SK-N-SH (cell line): Measurements from ENCODE around the gene NADSYN1. TPM values are rescaled to one million over a fixed set of nuclear protein-coding genes. Genes with fewer than 3 reads are reported as not detected.

Source experiments
- CTCF ChIA-PET: fragments of 300-600, 350-600 bp; formaldehyde crosslinking; extraction: SDS; loops from one replicate; lab custom pipeline; 2021; lab: Yijun Ruan, JAX
- POLR2A ChIA-PET: fragments of 350-600 bp; sonication (Branson Sonifier 250); formaldehyde crosslinking; extraction: SDS; loops from one replicate; lab custom pipeline; 2020; ENCODE audit warnings: antibody characterized with exemption, inconsistent platforms; lab: Yijun Ruan, JAX
- DNase-seq: peaks from one replicate; pipeline ENCODE4 v3.0.0; 2012
- H2AFZ ChIP-seq: fragments of 200-600 bp; sonication (generic); 2 replicates; pipeline ENCODE4 v1.8.1; 2016; ENCODE audit warnings: antibody characterized with exemption, mild to moderate bottlenecking, low read depth
- H3F3A ChIP-seq: fragments of 200-600 bp; sonication (generic); replicated peaks from 2 replicates; pipeline ENCODE3; 2016; ENCODE audit warnings: antibody characterized with exemption, mild to moderate bottlenecking; ENCODE audit not compliant: insufficient read depth
- H3K27ac ChIP-seq, 2 experiments: fragments of 200-500 bp in 1 of 2; fragments of 200-600 bp in 1 of 2; sonication (Bioruptor generic) in 1 of 2; sonication (generic), shearing (Covaris generic) in 1 of 2; 2 replicates each; pipeline versions ENCODE4 v1.5.1 to v1.6.1; 2014 to 2016; ENCODE audit warnings: low read depth in 2 of 2, inconsistent platforms in 1 of 2, low read length in 1 of 2, mild to moderate bottlenecking in 1 of 2, mixed read lengths in 1 of 2
- H3K27me3 ChIP-seq: fragments of 200-600 bp; sonication (generic), shearing (Covaris generic); 2 replicates; pipeline ENCODE4 v1.6.1; 2016; ENCODE audit warnings: mixed run types; ENCODE audit not compliant: insufficient read depth
- H3K36me3 ChIP-seq, 2 experiments: fragments of 200-500 bp in 1 of 2; fragments of 200-600 bp in 1 of 2; sonication (Bioruptor generic) in 1 of 2; sonication (generic) in 1 of 2; replicated peaks in 1 of 2; 2 replicates each; pipeline versions ENCODE3 to v1.5.1; 2014 to 2016; ENCODE audit warnings: low read length in 1 of 2, mild to moderate bottlenecking in 1 of 2; ENCODE audit not compliant: insufficient read depth in 2 of 2, control insufficient read depth in 1 of 2
- H3K4me1 ChIP-seq, 2 experiments: fragments of 200-500 bp in 1 of 2; fragments of 200-600 bp in 1 of 2; sonication (Bioruptor generic) in 1 of 2; sonication (generic), shearing (Covaris generic) in 1 of 2; 2 replicates each; pipeline versions ENCODE4 v1.5.1 to v1.6.1; 2014 to 2016; ENCODE audit warnings: low read depth in 1 of 2, low read length in 1 of 2, mixed run types in 1 of 2; ENCODE audit not compliant: insufficient read depth in 2 of 2, control insufficient read depth in 1 of 2
- H3K4me2 ChIP-seq: fragments of 200-600 bp; sonication (generic), shearing (Covaris generic); 2 replicates; pipeline ENCODE4 v1.6.1; 2017; ENCODE audit warnings: mixed run types
- H3K4me3 ChIP-seq, 2 experiments: fragments of 200-500 bp in 1 of 2; fragments of 200-600 bp in 1 of 2; sonication (Bioruptor generic) in 1 of 2; sonication (generic), shearing (Covaris generic) in 1 of 2; 2 replicates each; pipeline versions ENCODE4 v1.5.1 to v1.8.1; 2014 to 2016; ENCODE audit warnings: low read depth in 2 of 2, inconsistent platforms in 1 of 2, low read length in 1 of 2, mild to moderate bottlenecking in 1 of 2, mixed read lengths in 1 of 2, moderate library complexity in 1 of 2
- H3K79me2 ChIP-seq: fragments of 200-600 bp; sonication (generic); 2 replicates; pipeline ENCODE4 v1.8.1; 2017; ENCODE audit warnings: mild to moderate bottlenecking; ENCODE audit not compliant: insufficient read depth
- H3K9ac ChIP-seq: fragments of 200-600 bp; sonication (generic); 2 replicates; pipeline ENCODE4 v1.6.1; 2017; ENCODE audit warnings: mixed run types
- H3K9me2 ChIP-seq: fragments of 200-600 bp; sonication (generic); 2 replicates; pipeline ENCODE4 v1.6.1; 2017; ENCODE audit warnings: mixed run types
- H3K9me3 ChIP-seq: fragments of 200-600 bp; sonication (generic); 2 replicates; pipeline ENCODE4 v1.6.1; 2017; ENCODE audit warnings: mixed run types, mild to moderate bottlenecking, moderate library complexity
- H4K20me1 ChIP-seq: fragments of 200-600 bp; sonication (generic); 2 replicates; pipeline ENCODE4 v1.6.1; 2017; ENCODE audit warnings: mild to moderate bottlenecking, mixed run types; ENCODE audit not compliant: insufficient read depth
- CHD2 ChIP-seq: fragments of 150-350 bp; IDR thresholded peaks from 2 replicates; pipeline ENCODE4 v1.6.1; 2018; ENCODE audit warnings: low read length; ENCODE audit not compliant: partially characterized antibody
- CTCF ChIP-seq: fragments of 200-600 bp; sonication (generic); IDR thresholded peaks from 2 replicates; pipeline ENCODE4 v1.6.1; 2017; ENCODE audit warnings: antibody characterized with exemption, mild to moderate bottlenecking, moderate library complexity
- EZH2phosphoT487 ChIP-seq: fragments of 200-600 bp; sonication (generic); IDR thresholded peaks from 2 replicates; pipeline ENCODE4 v1.6.1; 2017; ENCODE audit warnings: low read depth, mixed run types, mild to moderate bottlenecking, antibody characterized with exemption, moderate library complexity, borderline replicate concordance
- FOSL2 ChIP-seq: IDR thresholded peaks from 2 replicates; pipeline ENCODE4 v1.4.0; 2012; ENCODE audit warnings: low read depth, mild to moderate bottlenecking, moderate library complexity, borderline replicate concordance
- FOXJ3 ChIP-seq: sonication (generic); formaldehyde crosslinking; IDR thresholded peaks from 2 replicates; pipeline ENCODE4 v1.5.1; 2020; ENCODE audit warnings: mild to moderate bottlenecking, missing genetic modification reagents
- FOXM1 ChIP-seq: IDR thresholded peaks from 2 replicates; pipeline ENCODE4 v1.4.0; 2012; ENCODE audit warnings: low read depth, mild to moderate bottlenecking
- GATA2 ChIP-seq: sonication (generic); formaldehyde crosslinking; IDR thresholded peaks from 2 replicates; pipeline ENCODE4 v1.5.0; 2020; ENCODE audit warnings: mild to moderate bottlenecking, missing genetic modification reagents
- JUND ChIP-seq: IDR thresholded peaks from 2 replicates; pipeline ENCODE4 v1.4.0; 2012
- MXI1 ChIP-seq: IDR thresholded peaks from 2 replicates; pipeline ENCODE4 v1.6.1; 2012; ENCODE audit warnings: mild to moderate bottlenecking, low read depth, low read length, improper control_type of control experiment
- NFIC ChIP-seq: IDR thresholded peaks from 2 replicates; pipeline ENCODE4 v1.4.0; 2012; ENCODE audit warnings: borderline replicate concordance
- PBX3 ChIP-seq: IDR thresholded peaks from 2 replicates; pipeline ENCODE4; 2012
- POLR2AphosphoS5 ChIP-seq: IDR thresholded peaks from 2 replicates; pipeline ENCODE4 v1.6.1; 2012; ENCODE audit warnings: low read depth, low read length
- RAD21 ChIP-seq: IDR thresholded peaks from 2 replicates; pipeline ENCODE4 v1.6.1; 2012; ENCODE audit warnings: mild to moderate bottlenecking, low read length
- RXRA ChIP-seq: IDR thresholded peaks from 2 replicates; pipeline ENCODE4 v1.4.0; 2012; ENCODE audit warnings: low read depth, mild to moderate bottlenecking, borderline replicate concordance
- SIN3A ChIP-seq: IDR thresholded peaks from 2 replicates; pipeline ENCODE4 v1.6.1; 2012; ENCODE audit warnings: low read depth, mild to moderate bottlenecking, low read length, moderate library complexity, borderline replicate concordance
- SMC3 ChIP-seq: IDR thresholded peaks from 2 replicates; pipeline ENCODE4 v1.6.1; 2012; ENCODE audit warnings: low read depth, low read length, improper control_type of control experiment
- TAF1 ChIP-seq: IDR thresholded peaks from 2 replicates; pipeline ENCODE4 v1.6.1; 2012; ENCODE audit warnings: low read depth, mild to moderate bottlenecking, low read length, moderate library complexity, borderline replicate concordance
- USF2 ChIP-seq: fragments of 150-350 bp; IDR thresholded peaks from 2 replicates; pipeline ENCODE4 v1.6.1; 2017; ENCODE audit warnings: antibody characterized with exemption, low read length, low read depth, borderline replicate concordance
- YY1 ChIP-seq: IDR thresholded peaks from 2 replicates; pipeline ENCODE4 v1.4.0; 2012; ENCODE audit warnings: low read depth, mild to moderate bottlenecking
- ZBTB33 ChIP-seq: IDR thresholded peaks from 2 replicates; pipeline ENCODE4 v1.4.0; 2012; ENCODE audit warnings: low read depth, borderline replicate concordance
- WGBS: methylation state at CpG from one replicate; pipeline ENCODE4 v1.1.6; 2017; ENCODE audit warnings: low lambda C conversion rate; 5-methylcytosine and 5-hydroxymethylcytosine counted together
- polyA plus RNA-seq, 3 experiments: library from polyadenylated mRNA; depleted of rRNA; stranded (reverse); fragments of >200 nt; gene quantifications; 2 replicates each; pipeline ENCODE4 v1.2.3, GENCODE V29; 2012

NADSYN1 gene
- polyA plus RNA-seq, 1 of the 3 experiments (the other 2 are of a cell fraction) = 62.5 TPM

- H3K9me2 ChIP-seq = no peaks in the 10 kb centered on the region
- H3K79me2 ChIP-seq = peaks cover 16% of the 10 kb centered on the region
- H4K20me1 ChIP-seq = peaks cover 5% of the 10 kb centered on the region
- H3K9me3 ChIP-seq = no peaks in the 10 kb centered on the region
- H3K4me2 ChIP-seq = no peak overlapping the region
- ChIA-PET POLR2A (no interaction called here), CTCF (no interaction called here)
- H3K9ac ChIP-seq = no peak overlapping the region
- H3K27ac ChIP-seq = no peak overlapping the region
- no peak overlapping the region for H2AFZ ChIP-seq
- peaks cover 0 to 2% of the 10 kb centered on the region in 2 experiments; a peak in 1 of 4 replicates for H3K4me1 ChIP-seq
- H3K4me3 ChIP-seq = no peak overlapping the region
- TF ChIP-seq FOXJ3 (no peak), TAF1 (no peak), YY1 (no peak), USF2 (no peak), PBX3 (no peak), GATA2 (CRISPR knock-in tag) (no peak), POLR2AphosphoS5 (no peak), FOXM1 (no peak), MXI1 (no peak), FOSL2 (no peak), SMC3 (no peak), RXRA (no peak), SIN3A (no peak), JUND (no peak), NFIC (no peak)
- 96% methylated on average over 16 of the region's 23 CpGs for WGBS
- H3K36me3 ChIP-seq = peaks cover 31 to 75% of the 10 kb centered on the region in 2 experiments
- H3F3A ChIP-seq = no peaks in the 10 kb centered on the region
- H3K27me3 ChIP-seq = no peaks in the 10 kb centered on the region
- DNase-seq = no peak
Observed at GRCh38 chr11:71459076-71459766, 6.2 kb downstream of the NADSYN1 start.

- H3K4me3 ChIP-seq = no peak overlapping the region
- TF ChIP-seq CHD2 (no peak), TAF1 (no peak), NFIC (no peak), USF2 (no peak), RAD21 (no peak), EZH2phosphoT487 (no peak), CTCF (no peak), FOXJ3 (no peak), ZBTB33 (no peak)
Observed at GRCh38 chr11:71459767-71460320, 6.8 kb downstream of the NADSYN1 start.

More at GRCh38 chr11:71459767-71460320, 6.8 kb downstream of the NADSYN1 start:
- Histone ChIP-seq H3K9me3 (no peaks in the 10 kb centered on the region), H3K36me3 (peaks cover 28 to 75% of the 10 kb centered on the region in 2 experiments), H3K27ac (no peak overlapping the region), H3K27me3 (no peaks in the 10 kb centered on the region), H2AFZ (no peak overlapping the region), H4K20me1 (peaks cover under 1% of the 10 kb centered on the region), H3K9me2 (no peaks in the 10 kb centered on the region), H3K4me1 (no peaks in the 10 kb centered on the region), H3F3A (no peaks in the 10 kb centered on the region), H3K79me2 (peaks cover 9% of the 10 kb centered on the region), H3K4me2 (no peak overlapping the region), H3K9ac (no peak overlapping the region)
- DNase-seq = no peak
- 71% methylated on average over 10 of the region's 11 CpGs for WGBS
- CTCF ChIA-PET = no interaction called here
- POLR2A ChIA-PET = no interaction called here
